Measurements from ENCODE around the gene SNRNP48.

Gene SNRNP48

GRCh38 chr6:7604003-7604402, 14.0 kb downstream of the SNRNP48 start:
- DNase-seq, result no peak

GRCh38 chr6:7604506-7604905, 14.5 kb downstream of the SNRNP48 start:
- DNase-seq, result no peak

GRCh38 chr6:7615611-7616383, 25.8 kb downstream of the SNRNP48 start:
- no peak for DNase-seq

- DNase-seq, result no peak
Measured at GRCh38 chr6:7617801-7618764, 28.1 kb downstream of the SNRNP48 start.

GRCh38 chr6:7621761-7622160, 31.8 kb downstream of the SNRNP48 start:
- DNase-seq, result no peak

GRCh38 chr6:7624796-7625710, 35.1 kb downstream of the SNRNP48 start:
- no peak for DNase-seq

- DNase-seq, result no peak
Measured at GRCh38 chr6:7628479-7628878, 38.5 kb downstream of the SNRNP48 start.

- no peak for DNase-seq
Measured at GRCh38 chr6:7628909-7629308, 38.9 kb downstream of the SNRNP48 start.

- DNase-seq, result no peak
Measured at GRCh38 chr6:7629321-7629720, 39.3 kb downstream of the SNRNP48 start.

- no peak for DNase-seq
Measured at GRCh38 chr6:7630792-7631191, 40.8 kb downstream of the SNRNP48 start.

- DNase-seq, result no peak
Measured at GRCh38 chr6:7631466-7631865, 41.5 kb downstream of the SNRNP48 start.

- DNase-seq, result no peak
Measured at GRCh38 chr6:7632501-7633290, 42.7 kb downstream of the SNRNP48 start.

- DNase-seq, result no peak
Measured at GRCh38 chr6:7633361-7633760, 43.4 kb downstream of the SNRNP48 start.

GRCh38 chr6:7636151-7636550, 46.2 kb downstream of the SNRNP48 start:
- DNase-seq, result no peak

GRCh38 chr6:7637533-7637932, 47.5 kb downstream of the SNRNP48 start:
- no peak for DNase-seq

GRCh38 chr6:7639427-7639826, 49.4 kb downstream of the SNRNP48 start:
- DNase-seq, result no peak

GRCh38 chr6:7640016-7640415, 50.0 kb downstream of the SNRNP48 start:
- DNase-seq, result no peak

GRCh38 chr6:7640607-7641577, 50.9 kb downstream of the SNRNP48 start:
- no peak for DNase-seq

- DNase-seq, result no peak
Measured at GRCh38 chr6:7642791-7643190, 52.8 kb downstream of the SNRNP48 start.

GRCh38 chr6:7644417-7644816, 54.4 kb downstream of the SNRNP48 start:
- no peak for DNase-seq

- no peak for DNase-seq
Measured at GRCh38 chr6:7646394-7646793, 56.4 kb downstream of the SNRNP48 start.
